GM18498 (cell line): ENCODE results near the gene CEP170.
A peak's percentile ranks its signal among the peaks of the same experiment; 100 is the strongest.
"Not testable (repeated sequence)": the region's sequence is repeated elsewhere in the genome, so short reads cannot be mapped to it uniquely, and the experiment has no call there.

Experiments
- ATAC-seq: cut with Tn5 transposase; IDR thresholded peaks from one replicate; pipeline ENCODE4 v1.9.1; 2021; ENCODE audit warnings: mild to moderate bottlenecking, moderate library complexity; ENCODE audit not compliant: unreplicated experiment

The CEP170 gene

DNA sequence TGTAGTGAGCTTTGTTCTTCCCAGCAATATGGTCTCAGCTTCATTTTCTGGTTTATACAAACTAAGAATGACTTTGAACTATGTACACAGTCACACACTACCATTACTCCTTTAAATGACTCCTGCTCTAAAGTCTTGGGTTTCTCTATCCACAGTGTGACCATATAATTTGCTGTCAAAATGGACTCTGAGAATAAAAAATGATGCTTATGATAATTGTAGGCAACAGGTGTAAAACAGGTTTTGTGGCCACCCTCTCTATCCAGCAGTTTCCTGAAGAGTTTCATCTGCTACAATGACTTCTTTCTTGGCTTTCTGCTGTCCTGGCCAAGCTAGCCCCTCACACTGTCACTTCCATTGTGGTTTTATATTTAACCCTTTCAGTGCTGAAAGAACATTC, 71.4 kb downstream of the CEP170 start:
- not testable (repeated sequence) for ATAC-seq

DNA sequence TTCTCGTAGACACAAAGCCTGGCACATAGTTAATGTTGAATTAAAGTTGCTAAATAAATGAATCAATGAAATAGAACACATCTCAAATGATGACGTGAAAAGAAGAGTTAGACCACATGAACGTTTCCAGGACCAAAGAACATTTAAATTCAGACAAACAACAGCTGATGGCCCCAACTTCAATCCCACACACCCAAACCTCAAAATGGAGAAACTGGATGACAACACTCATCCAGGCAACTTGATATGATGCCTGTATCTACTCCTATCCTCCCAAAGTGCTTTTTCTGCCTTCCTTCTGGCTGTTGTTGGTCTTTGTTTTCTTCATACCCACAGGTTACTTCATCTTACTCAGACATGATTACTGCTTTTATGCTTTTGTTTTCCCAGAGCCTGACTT, 71.9 kb downstream of the CEP170 start:
- ATAC-seq = not testable (repeated sequence)

DNA sequence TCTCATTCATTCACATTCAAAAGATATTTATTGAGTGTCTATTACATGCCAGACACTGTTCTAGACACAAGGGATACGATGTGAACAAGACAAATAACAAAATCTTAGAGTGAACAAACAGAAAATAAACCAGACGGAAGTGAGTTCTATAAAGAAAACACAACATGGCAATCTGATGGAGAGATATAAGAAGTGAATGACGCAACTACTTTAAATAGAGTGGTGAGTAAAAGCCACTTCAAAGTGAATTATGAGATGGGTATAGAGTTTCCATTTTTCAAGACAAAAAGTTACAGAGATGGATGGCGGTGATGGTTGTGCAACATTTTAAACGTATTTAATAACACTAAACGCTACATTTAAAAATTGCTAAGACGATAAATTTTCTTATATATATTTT, 75.4 kb downstream of the CEP170 start:
- no peak for ATAC-seq

DNA sequence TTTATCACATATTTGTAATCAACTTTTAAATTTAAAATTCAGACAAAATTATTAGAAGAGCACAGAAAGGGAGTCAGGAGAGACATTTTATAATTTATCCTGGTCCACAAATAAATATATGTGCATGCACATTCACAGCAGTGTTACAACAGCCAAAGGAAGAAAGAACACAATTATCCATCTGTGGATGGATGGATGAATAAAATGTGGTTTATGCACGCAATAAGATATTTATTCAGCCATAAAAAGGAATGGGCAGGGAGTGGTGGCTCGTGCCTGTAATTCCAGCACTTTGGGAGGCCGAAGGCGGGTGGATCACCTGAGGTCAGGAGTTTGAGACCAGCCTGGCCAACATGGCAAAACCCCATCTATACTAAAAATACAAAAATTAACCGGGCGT, 77.3 kb downstream of the CEP170 start:
- not testable (repeated sequence) for ATAC-seq

DNA sequence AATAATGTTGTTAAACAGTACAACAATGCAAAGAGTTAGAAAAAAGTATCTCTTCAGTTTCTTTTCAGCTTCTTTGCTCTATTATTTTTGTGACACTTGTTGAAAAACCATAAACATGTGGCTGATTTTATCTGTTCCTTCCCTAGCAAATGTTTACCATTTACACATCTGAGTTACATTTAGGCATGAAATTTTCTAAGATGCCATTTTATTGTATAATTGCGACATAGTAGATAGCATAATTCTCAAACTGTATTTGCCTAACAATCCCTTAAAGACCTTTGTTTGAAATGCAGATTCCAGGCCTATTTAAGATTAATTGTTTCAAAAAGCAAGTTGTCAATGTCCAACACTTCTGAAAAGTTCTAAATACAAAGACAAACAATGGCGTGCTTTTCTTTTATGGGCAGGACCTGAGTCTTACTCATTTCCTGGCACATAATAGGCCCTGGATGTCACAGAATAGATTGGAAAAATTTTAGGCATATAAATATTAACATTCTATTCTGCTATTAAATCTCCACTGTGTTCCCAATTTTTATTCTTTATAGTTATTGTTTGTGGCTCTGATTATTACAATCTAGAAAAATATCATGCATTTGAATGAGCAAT, 81.2 kb downstream of the CEP170 start:
- not testable (repeated sequence) for ATAC-seq

DNA sequence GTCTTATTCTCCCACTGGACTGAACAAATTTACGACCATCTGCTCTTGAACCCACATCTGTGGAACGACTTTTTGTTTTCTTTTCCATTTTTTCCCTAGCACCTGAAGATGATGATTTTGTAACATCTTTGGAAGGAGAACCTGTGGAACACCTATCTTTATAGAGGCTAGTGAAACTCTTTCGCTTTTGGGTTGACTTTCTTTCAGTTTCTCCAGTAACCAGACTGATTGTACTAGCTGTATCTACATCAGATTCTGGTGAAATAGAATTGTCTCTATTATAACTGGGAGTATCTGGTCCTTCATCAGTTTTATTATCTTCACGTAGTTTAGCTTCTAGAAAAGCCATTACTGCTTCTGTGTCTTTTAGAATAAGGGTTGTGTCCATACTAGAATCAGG, 90.2 kb downstream of the CEP170 start:
- ATAC-seq = peak; percentile 63

DNA sequence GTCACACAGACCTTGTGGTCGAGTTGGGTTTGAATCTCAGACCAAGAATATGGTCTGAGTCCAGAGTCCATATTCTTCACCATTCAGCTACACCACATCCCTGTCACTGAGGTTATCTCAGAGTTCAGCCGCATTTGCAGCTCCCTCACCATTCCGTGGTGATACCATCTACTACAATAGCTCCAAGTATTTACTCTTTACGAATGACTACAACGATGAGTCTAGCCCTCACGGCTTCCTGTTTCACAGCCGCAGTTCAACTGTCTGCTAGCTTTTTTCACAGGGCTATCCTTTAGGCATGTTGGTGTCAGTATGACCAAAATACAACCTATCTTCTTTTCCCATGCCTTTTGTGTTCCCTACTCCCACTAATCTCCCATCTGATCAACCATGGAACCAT, 104.2 kb downstream of the CEP170 start:
- ATAC-seq = not testable (repeated sequence)

DNA sequence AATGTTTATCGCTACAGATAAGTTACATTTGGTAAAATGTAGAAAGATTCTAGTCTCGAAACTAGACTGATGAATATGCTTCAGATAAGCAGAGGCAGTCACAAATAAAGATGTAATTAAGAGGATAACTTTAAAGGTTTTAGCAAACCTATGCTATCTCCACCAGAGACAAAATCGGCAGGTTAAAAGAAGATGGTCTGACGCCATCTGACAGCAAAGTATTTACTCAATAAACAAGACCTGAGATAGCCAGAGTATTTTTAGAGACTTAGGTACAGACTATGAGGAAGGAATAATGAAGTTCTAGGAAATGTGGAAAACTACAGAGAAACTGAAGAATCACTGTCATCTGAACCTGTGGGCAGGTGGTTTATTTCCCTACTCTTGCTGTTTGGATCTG, 106.0 kb downstream of the CEP170 start:
- ATAC-seq = not testable (repeated sequence)

DNA sequence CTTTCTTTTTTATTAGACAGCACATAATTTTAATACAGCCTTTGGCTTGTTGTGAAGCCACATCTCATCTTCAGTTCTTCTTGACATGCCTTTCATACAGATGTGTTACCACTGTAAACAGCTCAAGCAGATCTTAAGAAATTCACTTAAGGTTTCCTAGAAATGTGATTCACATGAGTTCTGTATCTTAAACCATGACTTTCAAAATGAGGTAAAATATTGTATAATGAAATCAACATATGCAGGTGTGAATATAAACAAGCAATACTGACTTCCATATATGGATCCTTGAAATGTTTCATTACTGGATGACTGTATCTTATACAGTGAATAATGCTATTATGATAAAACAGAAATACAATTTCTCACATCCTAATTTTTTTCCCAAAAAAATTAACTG, 107.7 kb downstream of the CEP170 start:
- not testable (repeated sequence) for ATAC-seq

DNA sequence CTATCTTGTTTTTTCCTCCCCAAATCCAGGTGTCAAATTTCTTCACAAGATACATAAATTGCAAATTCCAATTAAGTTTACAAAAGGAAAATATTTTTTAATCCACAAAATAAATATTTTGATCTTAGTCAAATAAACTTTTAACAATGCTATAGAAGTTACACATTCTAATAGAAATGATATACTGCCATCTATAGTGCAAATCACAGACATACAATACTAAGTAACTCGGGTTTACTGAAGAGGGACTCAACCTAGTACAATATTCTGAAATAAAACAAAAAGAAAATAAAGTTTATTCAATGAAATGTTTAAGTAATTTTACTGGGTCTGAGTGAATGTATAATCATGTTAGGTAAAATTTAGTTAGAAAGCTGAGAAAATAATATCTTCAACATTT, 114.6 kb downstream of the CEP170 start:
- ATAC-seq = not testable (repeated sequence)

DNA sequence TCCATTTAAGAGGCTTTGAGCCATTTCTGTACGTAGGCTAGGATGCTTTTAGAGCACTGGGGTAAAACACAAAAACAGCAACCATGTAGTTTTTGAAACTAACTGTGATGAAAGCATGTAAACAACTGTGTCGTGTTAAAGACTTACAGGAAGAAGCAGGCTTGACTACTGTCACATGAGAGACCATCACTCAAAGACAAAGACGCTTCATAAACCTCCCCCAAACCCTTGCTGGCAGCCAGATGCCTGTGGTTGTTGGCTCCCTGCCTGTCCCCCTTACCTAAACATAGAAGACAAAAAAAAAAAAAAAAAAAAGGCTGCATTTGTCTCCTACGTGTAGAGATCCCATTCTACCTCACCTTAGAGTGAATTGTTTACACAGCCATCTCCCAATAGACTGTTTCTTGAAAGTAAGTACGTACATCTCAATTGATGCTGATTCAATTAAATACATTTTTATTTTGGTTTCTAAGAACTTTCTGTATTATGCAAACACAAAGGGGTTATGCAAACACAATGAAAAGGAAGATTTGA, 132.1 kb downstream of the CEP170 start:
- ATAC-seq = not testable (repeated sequence)

DNA sequence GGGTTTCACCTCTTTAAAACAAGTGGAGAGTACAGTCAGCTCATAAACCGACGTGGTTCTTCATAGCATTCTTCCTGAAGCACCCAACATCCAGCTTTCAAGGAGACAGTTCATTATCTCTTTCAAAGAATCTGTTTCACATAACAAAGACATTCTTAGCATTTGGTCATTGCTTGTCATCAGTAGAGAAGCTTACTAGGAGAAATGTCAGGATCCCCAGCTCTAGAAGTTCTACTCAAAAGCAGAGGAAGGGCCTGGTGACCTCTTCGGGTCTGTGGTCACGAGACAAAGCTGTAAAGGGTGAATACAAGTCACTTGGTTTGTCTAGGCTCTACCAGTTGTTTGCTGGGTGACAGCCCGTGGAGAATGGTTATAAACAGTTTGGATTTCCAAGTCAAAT, 133.1 kb downstream of the CEP170 start:
- not testable (repeated sequence) for ATAC-seq

DNA sequence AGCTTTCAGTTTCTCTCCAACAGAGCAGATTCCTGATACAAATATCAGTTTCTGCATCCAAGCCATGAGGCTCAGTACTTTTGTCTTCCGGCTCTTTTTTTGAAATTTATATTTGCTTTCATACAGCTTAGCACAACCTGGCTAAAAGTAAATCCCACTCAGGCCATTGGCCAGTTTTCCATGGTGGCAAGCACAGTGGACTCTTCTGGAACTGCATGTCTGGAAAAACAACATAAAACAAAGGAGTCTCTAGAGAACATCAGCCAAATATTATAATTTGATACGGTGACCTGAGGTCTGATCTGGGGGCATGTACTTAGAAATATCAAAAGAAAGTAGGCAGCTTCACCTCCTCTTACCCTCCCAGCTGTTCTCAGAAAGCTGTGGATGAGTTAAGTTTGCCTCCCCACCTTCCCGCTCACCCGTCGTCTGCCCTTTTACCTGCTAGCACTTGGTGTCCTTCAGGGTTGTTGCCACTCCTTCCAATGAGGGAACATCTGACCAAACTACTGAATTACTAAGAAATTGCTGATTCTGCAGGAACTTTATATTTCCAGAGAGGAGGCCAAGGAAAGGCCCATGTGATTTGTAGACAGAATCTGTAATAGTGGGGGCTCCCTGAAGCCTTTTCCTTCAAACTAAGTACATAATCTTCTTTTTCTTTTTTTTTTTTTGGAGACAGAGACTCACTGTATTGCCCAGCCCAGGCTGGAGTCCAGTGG, 136.3 kb downstream of the CEP170 start:
- not testable (repeated sequence) for ATAC-seq

DNA sequence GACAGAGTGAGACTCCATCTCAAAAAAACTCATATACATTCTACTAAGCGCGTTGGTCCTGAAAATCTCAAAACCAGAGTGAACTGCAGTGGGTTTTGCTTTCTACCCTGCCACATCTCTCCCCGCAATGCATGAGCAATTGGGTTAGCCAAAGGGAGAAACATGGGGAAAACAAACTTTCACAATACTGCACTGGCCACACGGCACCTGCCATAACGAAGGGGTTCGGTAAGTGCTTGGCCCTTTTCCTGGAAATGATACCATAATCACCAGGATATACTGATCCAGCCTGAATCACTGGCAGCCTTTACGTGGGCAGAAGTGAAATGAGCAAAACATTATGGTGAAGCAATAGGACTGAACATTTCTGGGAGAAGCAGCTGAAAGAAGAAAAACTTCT, 138.9 kb downstream of the CEP170 start:
- not testable (repeated sequence) for ATAC-seq

DNA sequence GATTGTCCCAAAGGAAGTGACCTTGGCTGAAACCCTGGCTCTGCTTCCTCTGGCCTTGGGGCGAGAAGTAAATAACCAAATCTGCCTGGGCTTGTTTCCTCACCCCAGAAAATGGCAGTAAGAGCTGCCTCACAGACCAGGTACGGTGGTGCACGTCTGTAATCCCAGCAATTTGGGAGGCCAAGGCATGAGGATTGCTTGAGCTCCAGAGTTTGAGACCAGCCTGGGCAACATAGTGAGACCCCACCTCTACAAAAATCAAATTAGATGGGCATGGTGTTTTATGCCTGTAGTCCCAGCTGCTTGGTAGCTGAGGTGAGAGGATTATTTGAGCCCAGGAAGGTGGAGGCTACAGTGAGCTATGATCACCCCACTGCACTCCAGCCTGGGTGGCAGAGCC, 140.3 kb downstream of the CEP170 start:
- peak; percentile 4 for ATAC-seq

DNA sequence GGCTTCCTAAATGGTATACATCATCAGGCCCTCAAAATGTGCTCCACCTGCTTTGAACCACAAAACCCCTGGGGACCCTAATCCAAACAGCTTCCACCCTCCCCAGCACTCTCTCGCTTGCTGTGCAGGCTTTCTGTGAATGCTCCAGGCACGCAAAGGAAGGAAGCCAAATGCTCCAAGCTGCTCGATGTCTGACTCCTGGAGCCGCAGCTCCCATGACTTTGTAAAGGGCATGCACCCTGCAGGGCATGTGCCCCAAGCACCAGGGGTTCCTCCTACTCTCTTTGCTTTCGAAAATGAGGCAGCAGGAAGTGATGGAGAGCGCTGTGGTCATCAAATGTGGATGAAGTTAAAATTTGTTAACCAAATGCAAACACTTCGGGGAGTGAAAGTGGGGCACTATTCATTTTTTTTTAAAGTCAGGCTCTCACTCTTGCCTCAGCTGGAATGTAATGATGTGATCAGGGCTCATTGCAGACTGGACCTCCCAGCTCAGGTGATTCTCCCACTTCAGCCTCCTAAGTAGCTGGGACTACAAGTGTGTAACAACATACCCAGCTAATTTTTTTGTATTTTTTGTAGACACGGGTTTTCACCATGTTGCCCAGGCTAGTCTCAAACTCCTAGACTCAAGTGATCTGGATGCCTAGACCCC, 140.9 kb downstream of the CEP170 start:
- ATAC-seq = peak; percentile 96

DNA sequence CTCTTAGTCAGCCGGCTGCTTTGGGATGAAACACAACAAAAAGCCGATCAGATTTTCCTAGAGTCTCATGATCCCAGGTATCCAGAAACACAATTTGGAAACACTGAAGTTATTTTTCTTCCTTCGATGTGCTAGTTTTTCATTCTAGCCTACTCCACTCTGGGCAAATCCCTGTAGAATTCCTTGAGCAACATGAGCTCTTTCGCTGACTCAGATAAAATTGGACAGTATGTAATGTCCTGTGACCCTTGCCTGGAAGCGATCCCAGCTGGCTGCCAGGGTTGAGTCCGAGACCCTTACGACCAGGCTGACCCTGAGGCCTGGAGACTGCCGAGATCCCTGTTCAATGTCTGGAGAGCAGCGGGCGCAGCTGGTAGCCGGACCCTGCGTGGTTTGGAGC, 147.9 kb downstream of the CEP170 start:
- not testable (repeated sequence) for ATAC-seq

DNA sequence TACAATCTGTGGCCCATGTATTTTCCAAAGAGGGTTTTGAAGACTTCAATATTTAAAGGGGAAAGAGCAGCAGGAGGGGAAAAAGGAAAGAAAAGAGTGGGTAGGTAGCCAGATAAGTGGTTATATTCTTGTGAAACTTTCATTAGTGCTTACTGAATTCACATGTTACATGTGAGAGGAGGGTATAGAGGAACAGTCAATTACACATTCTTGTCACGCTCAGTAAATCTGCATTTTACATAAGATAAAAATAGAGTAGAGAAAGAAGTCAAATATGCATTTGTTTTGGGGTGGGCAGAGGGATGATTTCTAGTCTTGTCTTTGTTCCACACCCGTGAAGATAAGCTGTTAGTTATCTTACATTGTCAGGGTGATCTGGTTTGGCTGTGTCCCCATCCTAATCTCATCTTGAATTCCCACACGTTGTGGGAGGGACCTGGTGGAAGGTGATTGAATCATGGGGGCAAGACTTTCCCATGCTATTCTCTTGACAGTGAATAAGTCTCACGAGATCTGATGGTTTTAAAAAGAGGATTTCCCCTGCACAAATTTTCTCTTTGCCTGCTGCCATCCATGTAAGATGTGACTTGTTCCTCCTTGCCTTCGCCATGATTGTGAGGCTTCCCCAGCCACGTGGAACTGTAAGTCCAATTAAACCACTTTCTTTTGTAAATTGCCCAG, 149.3 kb downstream of the CEP170 start:
- not testable (repeated sequence) for ATAC-seq

DNA sequence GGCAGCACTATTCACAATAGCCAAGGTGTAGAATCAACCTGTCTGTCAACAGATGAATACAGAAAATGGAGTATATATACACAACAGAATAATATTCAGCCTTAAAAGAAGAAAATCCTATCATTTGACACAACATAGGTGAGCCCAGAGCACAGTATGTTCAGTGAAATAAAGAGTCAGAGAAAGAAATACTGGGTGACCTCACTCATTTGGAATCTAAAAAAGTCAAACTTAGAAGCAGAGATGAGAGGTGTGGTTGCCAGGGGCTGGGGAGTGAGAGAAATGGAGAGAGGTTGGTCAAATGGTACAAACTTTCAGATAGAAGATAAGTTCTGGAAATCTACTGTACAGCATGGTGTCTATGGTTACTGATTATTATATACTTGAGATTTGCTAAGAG, 150.0 kb downstream of the CEP170 start:
- not testable (repeated sequence) for ATAC-seq

DNA sequence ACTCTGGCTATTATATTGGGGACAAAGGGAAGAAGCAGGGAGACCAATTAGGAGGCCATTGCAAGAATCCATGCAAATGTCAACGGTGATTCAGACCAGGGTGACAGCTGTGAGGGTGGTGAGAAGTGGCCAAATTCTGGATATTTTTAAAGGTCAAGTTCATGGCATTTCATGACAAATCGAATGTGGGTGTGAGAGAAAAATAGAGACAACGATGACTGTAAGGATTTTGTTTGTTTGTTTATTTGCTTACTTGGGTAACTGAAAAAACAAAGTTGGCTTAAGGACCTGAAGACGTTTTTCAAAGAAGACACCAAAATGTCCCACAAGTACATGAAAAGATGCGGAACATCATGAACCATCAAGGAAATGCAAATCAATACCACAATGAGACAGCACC, 150.6 kb downstream of the CEP170 start:
- not testable (repeated sequence) for ATAC-seq

DNA sequence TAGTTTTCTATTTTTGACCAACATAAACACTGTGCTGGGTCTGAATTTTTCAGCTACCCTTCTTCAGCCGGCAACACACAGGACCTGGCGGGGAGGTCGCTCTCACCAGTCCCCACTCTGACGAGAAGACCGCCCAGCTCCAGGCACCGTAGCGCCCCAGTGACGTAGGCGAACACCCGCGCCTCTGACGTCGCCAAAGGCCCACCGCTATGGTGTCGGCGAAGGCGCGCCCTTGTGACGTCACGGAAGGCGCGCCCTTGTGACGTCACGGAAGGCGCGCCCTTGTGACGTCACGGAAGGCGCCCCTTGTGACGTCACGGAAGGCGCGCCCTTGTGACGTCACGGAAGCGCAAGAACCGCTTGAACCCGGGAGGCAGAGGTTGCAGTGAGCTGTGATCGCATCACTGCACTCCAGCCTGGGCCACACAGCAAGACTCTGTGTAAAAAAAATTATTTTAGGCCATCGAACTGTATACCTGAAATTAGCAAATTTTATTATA, 153.5 kb downstream of the CEP170 start:
- ATAC-seq = peak; percentile 89
